Measurements from ENCODE around the gene CCDC68.

Gene CCDC68

GRCh38 chr18:54877076-54877475 lies 82.2 kb downstream of the CCDC68 start:
- H3K9me3 ChIP-seq: no peaks in the 10 kb centered on the region
- H3K27me3 ChIP-seq: no peaks in the 10 kb centered on the region
- TF ChIP-seq CTCF (IDR thresholded peaks at IDR 0.05): no peak
- no peaks in the 10 kb centered on the region for H3K36me3 ChIP-seq
- H3K4me3 ChIP-seq (ENCODE audit: low read depth in 1 of 2, low read length in 1 of 2): no peak overlapping the region
- no peaks in the 10 kb centered on the region for H3K4me1 ChIP-seq (ENCODE audit: control insufficient read depth in 1 of 2, insufficient read depth in 1 of 2, low read depth in 1 of 2, low read length in 1 of 2)
- no peak overlapping the region for H3K27ac ChIP-seq

- Histone ChIP-seq H3K9me3 (no peaks in the 10 kb centered on the region), H3K27me3 (no peaks in the 10 kb centered on the region), H3K4me3 (ENCODE audit: low read depth in 1 of 2, low read length in 1 of 2) (no peak overlapping the region), H3K27ac (no peak overlapping the region), H3K4me1 (ENCODE audit: control insufficient read depth in 1 of 2, insufficient read depth in 1 of 2, low read depth in 1 of 2, low read length in 1 of 2) (no peaks in the 10 kb centered on the region), H3K36me3 (no peaks in the 10 kb centered on the region)
- TF ChIP-seq CTCF (IDR thresholded peaks at IDR 0.05): no peak
Observed at GRCh38 chr18:54875063-54875462, 84.2 kb downstream of the CCDC68 start.

GRCh38 chr18:54873884-54874255 lies 85.4 kb downstream of the CCDC68 start:
- Histone ChIP-seq H3K4me1 (ENCODE audit: control insufficient read depth in 1 of 2, insufficient read depth in 1 of 2, low read depth in 1 of 2, low read length in 1 of 2) (no peaks in the 10 kb centered on the region), H3K27me3 (no peaks in the 10 kb centered on the region), H3K9me3 (no peaks in the 10 kb centered on the region), H3K36me3 (no peaks in the 10 kb centered on the region), H3K4me3 (ENCODE audit: low read depth in 1 of 2, low read length in 1 of 2) (no peak overlapping the region), H3K27ac (no peak overlapping the region)
- no peak for TF ChIP-seq CTCF (IDR thresholded peaks at IDR 0.05)

GRCh38 chr18:54872681-54873080 lies 86.6 kb downstream of the CCDC68 start:
- TF ChIP-seq CTCF (IDR thresholded peaks at IDR 0.05): no peak
- H3K27me3 ChIP-seq: no peaks in the 10 kb centered on the region
- no peaks in the 10 kb centered on the region for H3K36me3 ChIP-seq
- H3K4me3 ChIP-seq (ENCODE audit: low read depth in 1 of 2, low read length in 1 of 2): no peak overlapping the region
- no peaks in the 10 kb centered on the region for H3K4me1 ChIP-seq (ENCODE audit: control insufficient read depth in 1 of 2, insufficient read depth in 1 of 2, low read depth in 1 of 2, low read length in 1 of 2)
- no peaks in the 10 kb centered on the region for H3K9me3 ChIP-seq
- H3K27ac ChIP-seq: no peak overlapping the region

GRCh38 chr18:54871231-54871630 lies 88.0 kb downstream of the CCDC68 start:
- no peak for TF ChIP-seq CTCF (IDR thresholded peaks at IDR 0.05)
- H3K27me3 ChIP-seq: no peaks in the 10 kb centered on the region
- H3K27ac ChIP-seq: no peak overlapping the region
- no peaks in the 10 kb centered on the region for H3K9me3 ChIP-seq
- H3K4me1 ChIP-seq (ENCODE audit: control insufficient read depth in 1 of 2, insufficient read depth in 1 of 2, low read depth in 1 of 2, low read length in 1 of 2): no peaks in the 10 kb centered on the region
- H3K36me3 ChIP-seq: no peaks in the 10 kb centered on the region
- no peak overlapping the region for H3K4me3 ChIP-seq (ENCODE audit: low read depth in 1 of 2, low read length in 1 of 2)

- no peak for TF ChIP-seq CTCF (IDR thresholded peaks at IDR 0.05)
- Histone ChIP-seq H3K36me3 (no peaks in the 10 kb centered on the region), H3K4me1 (ENCODE audit: control insufficient read depth in 1 of 2, insufficient read depth in 1 of 2, low read depth in 1 of 2, low read length in 1 of 2) (no peaks in the 10 kb centered on the region), H3K27ac (no peak overlapping the region), H3K27me3 (no peaks in the 10 kb centered on the region), H3K9me3 (no peaks in the 10 kb centered on the region), H3K4me3 (ENCODE audit: low read depth in 1 of 2, low read length in 1 of 2) (no peak overlapping the region)
Observed at GRCh38 chr18:54867131-54867530, 92.1 kb downstream of the CCDC68 start.
